HG02943 (cell line): ENCODE data around the gene MS4A13.
"Not testable (repeated sequence)": the region's sequence is repeated elsewhere in the genome, so short reads cannot be mapped to it uniquely, and the experiment has no call there.

Experiments used
- ATAC-seq: cut with Tn5 transposase; IDR thresholded peaks from one replicate; pipeline ENCODE4 v1.9.1; 2021; ENCODE audit warnings: mild to moderate bottlenecking, low read depth, moderate library complexity; ENCODE audit not compliant: unreplicated experiment

MS4A13 gene

GRCh38 chr11:60528934-60529333 lies 13.7 kb downstream of the MS4A13 start:
- no peak for ATAC-seq

GRCh38 chr11:60530454-60531100 lies 15.4 kb downstream of the MS4A13 start:
- ATAC-seq, result no peak

- ATAC-seq, result not testable (repeated sequence)
Measured at GRCh38 chr11:60532383-60532782, 17.2 kb downstream of the MS4A13 start.

GRCh38 chr11:60538627-60539026 lies 23.4 kb downstream of the MS4A13 start:
- not testable (repeated sequence) for ATAC-seq

GRCh38 chr11:60544077-60544476 lies 28.9 kb downstream of the MS4A13 start:
- ATAC-seq, result no peak

GRCh38 chr11:60561254-60561653 lies 46.1 kb downstream of the MS4A13 start:
- no peak for ATAC-seq

- no peak for ATAC-seq
Measured at GRCh38 chr11:60563553-60564235, 48.5 kb downstream of the MS4A13 start.

- ATAC-seq, result no peak
Measured at GRCh38 chr11:60566776-60567175, 51.6 kb downstream of the MS4A13 start.

- no peak for ATAC-seq
Measured at GRCh38 chr11:60570970-60571369, 55.8 kb downstream of the MS4A13 start.

GRCh38 chr11:60589611-60590010 lies 74.4 kb downstream of the MS4A13 start:
- no peak for ATAC-seq
